IPS-20b (cell line): ENCODE data around the gene ZNF628.

Source experiments
- H3K27ac ChIP-seq: one replicate; pipeline ENCODE4 v1.5.1; 2013; ENCODE audit warnings: low read length
- H3K27me3 ChIP-seq: 2 replicates; pipeline ENCODE4 v1.6.1; 2013; ENCODE audit warnings: mild to moderate bottlenecking, low read length, inconsistent platforms; ENCODE audit not compliant: insufficient read depth
- H3K36me3 ChIP-seq: 2 replicates; pipeline ENCODE4 v1.6.1; 2013; ENCODE audit warnings: low read depth, mild to moderate bottlenecking, inconsistent platforms, low read length, moderate library complexity; ENCODE audit not compliant: insufficient read depth
- H3K4me1 ChIP-seq: 2 replicates; pipeline ENCODE4 v1.6.1; 2013; ENCODE audit warnings: mild to moderate bottlenecking, control low read depth, inconsistent platforms, low read length, moderate library complexity; ENCODE audit not compliant: insufficient read depth
- H3K4me3 ChIP-seq: 2 replicates; pipeline ENCODE4 v1.5.1; 2013; ENCODE audit warnings: mild to moderate bottlenecking, low read length, inconsistent platforms
- H3K9ac ChIP-seq: 2 replicates; pipeline ENCODE4 v1.6.1; 2013; ENCODE audit warnings: low read depth, mild to moderate bottlenecking, inconsistent platforms, low read length, moderate library complexity
- H3K9me3 ChIP-seq: 2 replicates; pipeline ENCODE4 v1.6.1; 2013; ENCODE audit warnings: mild to moderate bottlenecking, low read depth, low read length, inconsistent platforms; ENCODE audit not compliant: insufficient read depth

Gene ZNF628

DNA sequence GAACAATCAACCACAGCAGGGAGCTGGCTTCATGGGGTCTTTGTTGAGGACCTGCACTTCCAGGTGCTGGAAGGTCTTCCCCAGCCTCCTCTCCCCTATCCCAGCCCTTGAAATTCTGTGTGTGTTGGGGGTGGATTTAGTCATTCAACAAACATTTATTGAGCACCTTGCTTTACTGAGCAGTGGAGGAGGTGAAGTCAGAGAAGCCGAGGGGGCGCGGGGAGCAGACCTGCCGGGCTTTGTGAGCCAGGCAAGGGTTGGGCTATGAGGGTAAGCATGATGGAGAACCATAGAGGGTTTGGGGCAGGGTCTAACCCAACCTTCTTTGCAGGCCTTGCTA, 8.4 kb upstream of the ZNF628 start:
- Histone ChIP-seq H3K4me1 (peaks cover 6% of the 10 kb centered on the region; the same call in 1 of the 2 replicates), H3K9me3 (no peaks in the 10 kb centered on the region), H3K9ac (no peak overlapping the region), H3K27ac (no peak overlapping the region), H3K36me3 (no peaks in the 10 kb centered on the region), H3K4me3 (no peak overlapping the region), H3K27me3 (peaks cover 40% of the 10 kb centered on the region)

GRCh38 chr19:55471266-55471665, 5.2 kb upstream of the ZNF628 start:
- no peak overlapping the region for H3K4me3 ChIP-seq
- H3K4me1 ChIP-seq: no peaks in the 10 kb centered on the region; the same call in 1 of the 2 replicates
- H3K9ac ChIP-seq: no peak overlapping the region

GRCh38 chr19:55472463-55472862, 4.0 kb upstream of the ZNF628 start:
- H3K27ac ChIP-seq: no peak overlapping the region
- no peaks in the 10 kb centered on the region; the same call in 1 of the 2 replicates for H3K4me1 ChIP-seq
- no peak overlapping the region for H3K9ac ChIP-seq
- no peak overlapping the region for H3K4me3 ChIP-seq
- peaks cover 2% of the 10 kb centered on the region; the same call in 1 of the 2 replicates for H3K27me3 ChIP-seq
- no peaks in the 10 kb centered on the region for H3K36me3 ChIP-seq
- no peaks in the 10 kb centered on the region for H3K9me3 ChIP-seq

More at GRCh38 chr19:55471266-55471665, 5.2 kb upstream of the ZNF628 start:
- Histone ChIP-seq H3K9me3 (no peaks in the 10 kb centered on the region), H3K36me3 (no peaks in the 10 kb centered on the region), H3K27me3 (peaks cover 11% of the 10 kb centered on the region), H3K27ac (no peak overlapping the region)

- no peaks in the 10 kb centered on the region for H3K27me3 ChIP-seq
- H3K4me3 ChIP-seq: no peak overlapping the region
- no peaks in the 10 kb centered on the region; the same call in 1 of the 2 replicates for H3K4me1 ChIP-seq
- H3K9ac ChIP-seq: no peak overlapping the region; the same call in 1 of the 2 replicates
- H3K9me3 ChIP-seq: no peaks in the 10 kb centered on the region
- H3K27ac ChIP-seq: no peak overlapping the region
- H3K36me3 ChIP-seq: no peaks in the 10 kb centered on the region
Observed at GRCh38 chr19:55473225-55474012, 3.0 kb upstream of the ZNF628 start.

DNA sequence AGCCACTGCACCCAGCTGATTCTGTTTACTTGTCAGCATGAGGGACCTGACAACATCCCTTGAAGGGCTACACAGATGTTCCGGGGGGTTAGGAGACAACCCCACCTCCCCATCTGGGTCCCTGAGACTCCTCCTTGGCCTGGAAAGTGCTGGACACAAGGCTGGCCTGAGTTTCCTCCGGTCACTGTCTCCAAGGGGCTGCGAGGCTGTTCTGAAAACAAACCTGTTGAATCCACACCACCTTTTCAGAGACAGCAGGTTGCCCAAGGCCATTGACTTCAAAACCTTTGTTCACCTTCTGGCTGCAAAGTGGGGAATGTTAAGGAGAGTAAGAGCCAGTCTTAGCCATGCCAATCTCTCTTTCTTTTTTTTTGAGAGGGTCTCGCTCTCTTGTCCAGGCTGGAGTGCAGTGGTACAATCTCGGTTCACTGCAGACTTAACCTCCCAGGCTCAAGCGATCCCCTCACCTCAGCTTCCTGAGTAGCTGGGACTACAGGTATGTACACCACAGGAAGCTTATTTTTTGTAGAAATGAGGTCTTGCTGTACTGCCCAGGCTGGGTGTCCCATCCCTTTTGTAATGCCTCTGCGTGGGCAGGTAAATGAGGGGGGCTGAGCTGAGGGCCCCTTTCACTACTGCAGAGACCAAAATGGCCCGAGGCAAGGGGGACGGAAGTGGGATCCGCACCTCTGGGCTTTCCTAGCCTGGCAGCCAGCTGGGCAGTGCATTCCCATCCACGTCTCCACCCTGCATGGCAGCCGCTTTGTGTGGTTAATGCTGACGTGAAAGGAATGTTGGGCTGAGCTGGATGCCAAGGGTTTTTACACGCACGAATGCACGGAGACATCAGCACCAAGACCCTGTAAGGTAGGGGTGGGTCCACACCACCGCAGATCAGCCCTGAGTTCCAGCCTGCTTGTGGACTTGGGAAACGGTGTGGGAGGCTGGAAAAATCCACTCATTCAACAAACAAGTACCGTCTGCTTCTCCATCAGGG, 1.9 kb upstream of the ZNF628 start:
- Histone ChIP-seq H3K4me3 (no peak overlapping the region), H3K9me3 (no peaks in the 10 kb centered on the region), H3K9ac (no peak overlapping the region; the same call in none of the 2 replicates), H3K36me3 (no peaks in the 10 kb centered on the region), H3K27me3 (no peaks in the 10 kb centered on the region), H3K4me1 (no peaks in the 10 kb centered on the region; the same call in 1 of the 2 replicates), H3K27ac (no peak overlapping the region)

DNA sequence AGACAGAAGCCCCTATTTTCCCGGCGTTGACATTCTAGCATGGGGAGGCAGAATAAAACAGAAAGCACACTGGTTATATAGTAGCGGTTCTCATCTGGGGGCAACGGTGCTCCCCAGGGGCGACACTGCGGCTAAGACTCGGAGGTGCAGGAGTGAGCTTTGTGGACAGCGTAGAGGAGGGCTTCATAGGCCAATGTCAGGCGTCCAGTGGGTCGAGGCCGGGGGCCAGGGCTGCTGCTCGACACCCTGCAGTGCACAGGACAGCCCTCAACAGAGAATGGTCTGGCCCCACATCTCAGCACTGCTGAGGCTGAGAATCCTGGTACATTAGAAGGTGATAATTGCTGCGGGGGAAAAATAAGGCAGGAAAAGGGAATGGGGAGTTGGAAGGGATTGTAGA, 1.5 kb downstream of the ZNF628 start:
- Histone ChIP-seq H3K9ac (peak overlapping the region; percentile 84; the same call in 1 of the 2 replicates), H3K9me3 (no peaks in the 10 kb centered on the region), H3K4me1 (no peaks in the 10 kb centered on the region; the same call in 1 of the 2 replicates), H3K27me3 (no peaks in the 10 kb centered on the region), H3K4me3 (peak overlapping the region; percentile 99; the same call in 1 of the 2 replicates), H3K27ac (no peak overlapping the region), H3K36me3 (no peaks in the 10 kb centered on the region)

- H3K27me3 ChIP-seq: no peaks in the 10 kb centered on the region
- H3K36me3 ChIP-seq: no peaks in the 10 kb centered on the region
- no peaks in the 10 kb centered on the region; the same call in 1 of the 2 replicates for H3K4me1 ChIP-seq
- H3K9me3 ChIP-seq: no peaks in the 10 kb centered on the region
- H3K27ac ChIP-seq: no peak overlapping the region
- H3K9ac ChIP-seq: no peak overlapping the region
- no peak overlapping the region for H3K4me3 ChIP-seq
Observed at GRCh38 chr19:55478364-55478763, 1.9 kb downstream of the ZNF628 start.

- Histone ChIP-seq H3K4me1 (no peaks in the 10 kb centered on the region), H3K9ac (no peak overlapping the region), H3K4me3 (no peak overlapping the region), H3K36me3 (no peaks in the 10 kb centered on the region), H3K27me3 (no peaks in the 10 kb centered on the region), H3K27ac (no peak overlapping the region), H3K9me3 (no peaks in the 10 kb centered on the region)
Observed at GRCh38 chr19:55479045-55479444, 2.6 kb downstream of the ZNF628 start.

- Histone ChIP-seq H3K4me1 (no peaks in the 10 kb centered on the region), H3K9ac (no peak overlapping the region), H3K27ac (no peak overlapping the region), H3K36me3 (no peaks in the 10 kb centered on the region), H3K27me3 (no peaks in the 10 kb centered on the region), H3K9me3 (no peaks in the 10 kb centered on the region), H3K4me3 (no peak overlapping the region)
Observed at GRCh38 chr19:55479451-55480230, 3.2 kb downstream of the ZNF628 start.

GRCh38 chr19:55481148-55481793, 4.9 kb downstream of the ZNF628 start:
- Histone ChIP-seq H3K4me3 (no peak overlapping the region), H3K4me1 (no peaks in the 10 kb centered on the region; the same call in 1 of the 2 replicates), H3K36me3 (no peaks in the 10 kb centered on the region), H3K27ac (no peak overlapping the region), H3K9me3 (no peaks in the 10 kb centered on the region), H3K9ac (no peak overlapping the region), H3K27me3 (no peaks in the 10 kb centered on the region)

GRCh38 chr19:55481794-55482155, 5.4 kb downstream of the ZNF628 start:
- H3K27ac ChIP-seq: no peak overlapping the region
- H3K4me1 ChIP-seq: no peaks in the 10 kb centered on the region; the same call in 1 of the 2 replicates
- no peak overlapping the region for H3K4me3 ChIP-seq
- H3K9ac ChIP-seq: no peak overlapping the region
- no peaks in the 10 kb centered on the region for H3K36me3 ChIP-seq
- H3K9me3 ChIP-seq: no peaks in the 10 kb centered on the region
- no peaks in the 10 kb centered on the region for H3K27me3 ChIP-seq
